Neural cell (in vitro differentiated cells): ENCODE results near the gene AP1M1. TPM values are rescaled to one million over a fixed set of nuclear protein-coding genes. Genes with fewer than 3 reads are reported as not detected.

ENCODE experiments used
- H2AFZ ChIP-seq: fragments of 200-600, 300-800 bp; sonication (generic), shearing (Covaris generic); 2 replicates; pipeline ENCODE4 v1.6.0; 2014; ENCODE audit warnings: low read depth, mild to moderate bottlenecking, antibody characterized with exemption, low read length, moderate library complexity
- H3F3A ChIP-seq: fragments of 200-600 bp; shearing (Covaris generic); 2 replicates; pipeline ENCODE4 v1.6.1; 2016; ENCODE audit warnings: mild to moderate bottlenecking, moderate library complexity, mixed read lengths, antibody characterized with exemption, low read length; ENCODE audit not compliant: insufficient read depth, poor library complexity, severe bottlenecking
- H3K27ac ChIP-seq: fragments of 200-600, 300-800 bp; sonication (generic), shearing (Covaris generic); 2 replicates; pipeline ENCODE4 v1.5.1; 2014; ENCODE audit warnings: mild to moderate bottlenecking, low read length, moderate library complexity
- H3K27me3 ChIP-seq: fragments of 300-800, 200-600 bp; sonication (generic), shearing (Covaris generic); 2 replicates; pipeline ENCODE4 v1.6.0; 2014; ENCODE audit warnings: mild to moderate bottlenecking, low read depth, low read length, moderate library complexity; ENCODE audit not compliant: insufficient read depth
- H3K36me3 ChIP-seq: fragments of 300-800, 200-600 bp; sonication (generic), shearing (Covaris generic); 2 replicates; pipeline ENCODE4 v1.5.1; 2014; ENCODE audit warnings: mild to moderate bottlenecking, antibody characterized with exemption, low read length, moderate library complexity; ENCODE audit not compliant: insufficient read depth
- H3K4me2 ChIP-seq: fragments of 300-800, 200-600 bp; sonication (generic), shearing (Covaris generic); 2 replicates; pipeline ENCODE4 v1.6.0; 2014; ENCODE audit warnings: mild to moderate bottlenecking, low read length
- H3K4me3 ChIP-seq: fragments of 300-800, 200-600 bp; sonication (generic), shearing (Covaris generic); 2 replicates; pipeline ENCODE4 v1.5.1; 2014; ENCODE audit warnings: mild to moderate bottlenecking, low read length, moderate library complexity
- H3K79me2 ChIP-seq: fragments of 200-600 bp; shearing (Covaris generic); replicated peaks from 2 replicates; pipeline ENCODE4 v1.6.0; 2014; ENCODE audit warnings: mild to moderate bottlenecking, low read length, moderate library complexity; ENCODE audit not compliant: insufficient read depth
- H3K9ac ChIP-seq: fragments of 300-800, 200-600 bp; sonication (generic), shearing (Covaris generic); 2 replicates; pipeline ENCODE4 v1.6.1; 2016; ENCODE audit warnings: mild to moderate bottlenecking, low read length, mixed read lengths
- H3K9me2 ChIP-seq: fragments of 200-600 bp; shearing (Covaris generic); 2 replicates; pipeline ENCODE4 v1.6.1; 2016; ENCODE audit warnings: mild to moderate bottlenecking, low read length, mixed read lengths; ENCODE audit not compliant: insufficient read depth
- H3K9me3 ChIP-seq: fragments of 200-600, 300-800 bp; sonication (generic), shearing (Covaris generic); 2 replicates; pipeline ENCODE4 v1.6.1; 2016; ENCODE audit warnings: mild to moderate bottlenecking, mixed run types, low read length, moderate library complexity, mixed read lengths
- H4K20me1 ChIP-seq: fragments of 200-600 bp; shearing (Covaris generic); 2 replicates; pipeline ENCODE4 v1.6.1; 2016; ENCODE audit warnings: mild to moderate bottlenecking, mixed run types; ENCODE audit not compliant: insufficient read depth
- CTCF ChIP-seq: fragments of 450-650 bp; IDR thresholded peaks from 2 replicates; pipeline ENCODE4 v1.5.1; 2014; ENCODE audit warnings: antibody characterized with exemption, mild to moderate bottlenecking, moderate library complexity; ENCODE audit not compliant: poor library complexity, severe bottlenecking
- EP300 ChIP-seq: fragments of 450-650 bp; conservative IDR thresholded peaks from 2 replicates; pipeline ENCODE4 v1.6.1; 2014; ENCODE audit warnings: antibody characterized with exemption, mild to moderate bottlenecking, moderate library complexity; ENCODE audit not compliant: poor library complexity, severe bottlenecking
- EZH2 ChIP-seq: fragments of 200-600, 300-800 bp; shearing (Covaris generic), sonication (generic); IDR thresholded peaks from 2 replicates; pipeline ENCODE4 v1.6.1; 2014; ENCODE audit warnings: antibody characterized with exemption, low read length, borderline replicate concordance, mild to moderate bottlenecking; ENCODE audit not compliant: insufficient read depth, poor library complexity, severe bottlenecking
- MXI1 ChIP-seq: fragments of 450-650 bp; conservative IDR thresholded peaks from 2 replicates; pipeline ENCODE4 v1.6.1; 2014; ENCODE audit warnings: antibody characterized with exemption, mild to moderate bottlenecking; ENCODE audit not compliant: poor library complexity, severe bottlenecking
- POLR2AphosphoS5 ChIP-seq: IDR thresholded peaks from 2 replicates; pipeline ENCODE4 v1.6.1; 2012
- RAD21 ChIP-seq: fragments of 450-650 bp; conservative IDR thresholded peaks from 2 replicates; pipeline ENCODE4 v1.6.1; 2014; ENCODE audit warnings: antibody characterized with exemption, mild to moderate bottlenecking, moderate library complexity
- REST ChIP-seq: IDR thresholded peaks from 2 replicates; pipeline ENCODE4 v1.6.1; 2012; ENCODE audit warnings: borderline replicate concordance
- SMC3 ChIP-seq: fragments of 450-650 bp; conservative IDR thresholded peaks from 2 replicates; pipeline ENCODE4 v1.6.1; 2014; ENCODE audit warnings: antibody characterized with exemption, mild to moderate bottlenecking, moderate library complexity; ENCODE audit not compliant: poor library complexity
- TAF1 ChIP-seq: IDR thresholded peaks from 2 replicates; pipeline ENCODE4 v1.6.1; 2012; ENCODE audit warnings: low read depth
- polyA minus RNA-seq: library from RNA; depleted of rRNA, polyadenylated mRNA; stranded (reverse); fragments of >200 nt; gene quantifications from 2 replicates; pipeline ENCODE4 v1.2.3, GENCODE V29; 2014
- polyA plus RNA-seq: library from polyadenylated mRNA; depleted of rRNA; stranded (reverse); fragments of >200 nt; gene quantifications from 2 replicates; pipeline ENCODE4 v1.2.3, GENCODE V29; 2014

The AP1M1 gene
- polyA plus RNA-seq (80.5 and 81.4 TPM in 2 replicates), polyA minus RNA-seq (85.9 and 96.5 TPM in 2 replicates)

GRCh38 chr19:16197622-16198369 lies at the start of gene AP1M1:
AP1M1 (plus strand) TSS chr19:16197911; CDS start chr19:16198027, 116 bp downstream.
- H3K9me2 ChIP-seq, result no peaks in the 10 kb centered on the region
- H3K27me3 ChIP-seq, result no peaks in the 10 kb centered on the region
- H3K79me2 ChIP-seq, result peaks cover 25% of the 10 kb centered on the region
- H3K36me3 ChIP-seq, result no peaks in the 10 kb centered on the region
- TF ChIP-seq POLR2AphosphoS5, result peak; percentile 83
- no peak for TF ChIP-seq EZH2
- TF ChIP-seq SMC3, result peak; percentile 15
- TF ChIP-seq EP300, result peak; percentile 66
- TF ChIP-seq RAD21, result no peak
- peak; percentile 34 for TF ChIP-seq REST
- TF ChIP-seq CTCF, result no peak
- no peak for TF ChIP-seq TAF1
- peak; percentile 86 for TF ChIP-seq MXI1
- H2AFZ ChIP-seq, result peak within 1 kb of the TSS; percentile 96
- no peaks in the 10 kb centered on the region for H4K20me1 ChIP-seq
- peak within 1 kb of the TSS; percentile 86 for H3K4me2 ChIP-seq
- peak within 1 kb of the TSS; percentile 100 for H3K4me3 ChIP-seq
- no peaks in the 10 kb centered on the region for H3K9me3 ChIP-seq
- no peaks in the 10 kb centered on the region for H3F3A ChIP-seq
- peak within 1 kb of the TSS; percentile 94 for H3K27ac ChIP-seq
- peak within 1 kb of the TSS; percentile 96 for H3K9ac ChIP-seq

DNA sequence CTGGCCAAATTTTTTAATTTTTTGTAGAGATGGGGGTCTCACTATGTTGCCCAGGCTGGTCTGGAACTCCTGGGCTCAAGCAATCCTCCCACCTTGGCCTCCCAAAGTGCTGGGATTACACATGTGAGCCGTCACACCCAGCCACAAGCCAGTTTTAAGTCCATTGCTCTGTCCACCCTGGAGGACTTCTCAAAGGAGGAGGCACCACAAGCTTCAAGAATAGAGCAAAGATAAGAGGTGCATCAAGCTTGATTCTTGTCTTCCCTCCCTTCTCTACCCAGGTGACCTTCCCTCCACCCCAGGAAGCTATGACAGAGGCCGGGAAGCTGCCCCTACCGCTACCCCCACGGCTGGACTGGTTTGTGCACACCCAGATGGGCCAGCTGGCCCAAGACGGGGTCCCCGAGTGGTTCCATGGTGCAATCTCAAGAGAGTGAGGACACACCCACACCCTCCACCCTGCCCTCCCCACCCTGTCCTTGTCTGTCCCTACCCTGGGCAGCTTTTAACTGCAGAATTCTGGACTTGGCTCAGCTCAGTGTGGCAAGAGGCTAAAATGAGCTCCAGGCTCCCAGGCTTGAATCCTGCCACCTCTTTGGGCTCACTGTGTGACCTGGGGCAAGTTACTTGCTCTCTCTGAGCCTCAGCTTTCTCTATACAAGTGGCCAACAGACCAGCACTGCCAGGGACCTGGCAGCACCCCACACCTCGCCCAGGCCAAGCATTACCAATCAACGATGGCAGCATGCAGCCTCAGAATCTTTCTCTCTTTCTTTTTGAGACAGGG lies 49.1 kb upstream of the AP1M1 start:
- Histone ChIP-seq H3K9ac (no peak overlapping the region), H3K9me2 (no peaks in the 10 kb centered on the region), H3K4me3 (no peak overlapping the region), H3K27me3 (no peaks in the 10 kb centered on the region), H2AFZ (no peak overlapping the region), H3K79me2 (no peaks in the 10 kb centered on the region), H3K9me3 (no peaks in the 10 kb centered on the region), H3F3A (no peaks in the 10 kb centered on the region), H3K36me3 (no peaks in the 10 kb centered on the region), H4K20me1 (no peaks in the 10 kb centered on the region), H3K27ac (no peak overlapping the region), H3K4me2 (no peak overlapping the region)
- TF ChIP-seq EP300 (no peak), TAF1 (no peak), POLR2AphosphoS5 (no peak), EZH2 (no peak), REST (no peak), CTCF (no peak), RAD21 (no peak), SMC3 (no peak), MXI1 (no peak)
